ENCODE measurements around the gene IL15RA. TPM values are rescaled to one million over a fixed set of nuclear protein-coding genes. Genes with fewer than 3 reads are reported as not detected.
"Not testable (repeated sequence)": the region's sequence is repeated elsewhere in the genome, so short reads cannot be mapped to it uniquely, and the experiment has no call there.

The IL15RA gene
- polyA plus RNA-seq, 1 donor = 9.5 TPM

DNA sequence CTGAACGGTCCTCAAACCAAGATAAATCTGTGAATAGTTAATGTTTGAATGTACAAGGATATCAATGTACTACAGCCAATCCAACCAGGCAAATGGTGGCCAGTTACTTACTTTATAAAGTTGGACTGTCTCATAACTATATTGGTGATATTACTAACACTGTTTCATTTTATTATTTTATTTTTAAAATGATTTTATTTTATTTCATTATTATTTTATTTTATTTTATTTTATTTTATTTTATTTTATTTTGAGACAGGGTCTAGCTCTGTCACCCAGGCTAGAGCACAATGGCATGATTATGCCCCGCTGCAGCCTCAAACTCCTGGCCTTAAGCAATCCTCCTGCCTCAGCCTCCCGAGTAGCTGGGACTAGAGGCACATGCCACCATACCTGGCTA lies 6.8 kb downstream of the IL15RA start:
- H3K4me1 ChIP-seq (ENCODE audit: control insufficient read depth, insufficient read depth, low read length) = peaks cover 6% of the 10 kb centered on the region
- H3K27me3 ChIP-seq (ENCODE audit: control insufficient read depth, insufficient read depth, low read length) = no peaks in the 10 kb centered on the region
- H3K4me3 ChIP-seq (ENCODE audit: low read length) = no peak overlapping the region
- no peak for DNase-seq
- H3K27ac ChIP-seq (ENCODE audit: low read length) = no peak overlapping the region
- no peaks in the 10 kb centered on the region for H3K9me3 ChIP-seq (ENCODE audit: control insufficient read depth, low read depth, low read length)
- H3K36me3 ChIP-seq (ENCODE audit: control insufficient read depth, insufficient read depth, low read length) = no peaks in the 10 kb centered on the region
- 100% methylated on average over 1 of the region's 3 CpGs for WGBS (ENCODE audit: insufficient coverage, low lambda C conversion rate)

DNA sequence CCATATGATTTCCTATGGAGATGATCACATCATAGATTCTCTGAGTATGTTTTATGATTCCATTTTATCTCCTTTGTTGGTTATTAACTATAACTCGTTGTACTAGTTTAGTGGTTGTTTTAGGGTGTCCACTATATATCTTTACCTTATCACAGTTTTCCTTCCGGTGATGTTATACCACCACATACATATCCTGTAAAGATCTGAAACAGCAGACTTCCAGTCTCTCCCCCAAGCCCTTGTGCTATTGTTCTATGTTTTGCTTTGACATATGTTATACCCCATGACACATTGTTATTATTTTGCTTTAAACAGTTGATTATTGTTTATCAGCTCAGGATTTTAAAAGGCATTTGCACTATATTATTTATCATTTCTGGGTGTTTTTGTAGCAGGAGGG lies 7.3 kb downstream of the IL15RA start:
- no peak overlapping the region for H3K27ac ChIP-seq (ENCODE audit: low read length)
- H3K4me1 ChIP-seq (ENCODE audit: control insufficient read depth, insufficient read depth, low read length) = peaks cover 6% of the 10 kb centered on the region
- H3K4me3 ChIP-seq (ENCODE audit: low read length) = no peak overlapping the region
- DNase-seq = no peak
- H3K9me3 ChIP-seq (ENCODE audit: control insufficient read depth, low read depth, low read length) = no peaks in the 10 kb centered on the region
- no peaks in the 10 kb centered on the region for H3K27me3 ChIP-seq (ENCODE audit: control insufficient read depth, insufficient read depth, low read length)
- WGBS (ENCODE audit: insufficient coverage, low lambda C conversion rate) = no CpG with 5 or more reads among the region's 2 CpGs
- H3K36me3 ChIP-seq (ENCODE audit: control insufficient read depth, insufficient read depth, low read length) = no peaks in the 10 kb centered on the region

DNA sequence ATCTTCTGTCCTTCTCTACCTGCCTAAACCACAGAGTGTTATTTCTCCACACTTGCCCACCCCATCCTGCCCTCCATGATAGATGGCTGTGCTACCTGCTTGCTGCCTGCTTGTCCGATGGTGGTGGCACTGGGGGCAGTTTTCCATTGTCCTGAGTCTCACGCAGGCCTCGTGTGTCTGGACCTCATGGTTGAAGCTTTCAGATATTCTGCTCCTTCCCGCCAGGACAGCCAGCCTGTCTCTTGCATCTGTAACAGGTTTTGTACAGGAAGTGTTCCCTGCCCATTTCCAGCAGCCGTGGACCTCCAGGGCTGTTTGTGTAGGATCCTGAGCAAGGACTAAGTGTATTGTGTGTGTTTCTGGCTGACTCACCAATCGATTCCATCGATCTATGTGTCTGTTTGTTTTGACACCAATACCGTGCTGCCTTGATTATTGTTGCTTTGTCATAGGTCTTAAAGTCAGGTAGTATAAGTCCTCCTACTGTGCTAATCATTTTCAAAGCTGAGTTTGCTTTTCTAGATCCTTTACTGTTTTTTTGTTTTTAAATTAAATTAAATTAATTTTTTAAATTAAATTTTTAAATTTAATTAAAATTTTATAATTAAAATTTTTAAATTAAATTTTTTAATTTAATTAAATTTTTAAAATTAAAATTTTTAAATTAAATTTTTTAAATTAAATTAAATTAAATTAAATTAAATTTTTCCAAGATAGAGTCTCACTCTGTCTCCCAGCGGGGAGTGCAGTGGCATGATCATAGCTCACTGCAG lies 8.5 kb downstream of the IL15RA start:
- Histone ChIP-seq H3K4me1 (ENCODE audit: control insufficient read depth, insufficient read depth, low read length) (peaks cover 6% of the 10 kb centered on the region), H3K27ac (ENCODE audit: low read length) (no peak overlapping the region), H3K9me3 (ENCODE audit: control insufficient read depth, low read depth, low read length) (no peaks in the 10 kb centered on the region), H3K36me3 (ENCODE audit: control insufficient read depth, insufficient read depth, low read length) (no peaks in the 10 kb centered on the region), H3K27me3 (ENCODE audit: control insufficient read depth, insufficient read depth, low read length) (no peaks in the 10 kb centered on the region), H3K4me3 (ENCODE audit: low read length) (no peak overlapping the region)
- no CpG with 5 or more reads among the region's 9 CpGs for WGBS (ENCODE audit: insufficient coverage, low lambda C conversion rate)
- no peak for DNase-seq

DNA sequence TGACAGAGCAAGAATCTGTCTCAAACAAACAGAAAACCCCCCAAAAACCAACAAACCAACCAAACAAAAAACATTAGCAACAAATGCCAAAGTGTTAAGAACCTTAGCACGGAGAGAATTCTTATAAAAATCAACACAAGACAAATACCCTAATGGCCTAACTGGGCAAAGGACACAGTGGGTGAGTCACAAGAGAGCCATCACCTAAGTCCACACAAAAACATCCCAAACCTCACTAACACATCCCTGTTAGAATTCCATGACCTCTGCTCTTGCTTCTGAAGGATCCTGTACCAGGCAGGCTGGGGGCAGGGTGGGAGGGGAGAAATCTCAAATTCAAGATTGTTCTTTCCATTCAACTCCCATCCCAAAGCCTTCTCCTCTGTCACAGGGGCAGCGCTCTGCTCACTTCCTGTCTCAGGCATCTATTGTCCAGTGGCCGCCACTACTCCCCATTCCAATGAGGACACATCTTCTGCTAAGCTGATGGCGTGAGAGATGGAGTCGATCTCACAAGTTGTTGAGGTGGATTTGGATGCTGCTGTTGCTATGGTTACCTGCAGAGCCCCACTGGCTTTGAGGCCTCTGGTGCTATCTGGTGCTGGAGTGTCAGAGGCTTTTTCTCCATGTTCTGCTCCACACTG lies 9.2 kb downstream of the IL15RA start:
- Histone ChIP-seq H3K36me3 (ENCODE audit: control insufficient read depth, insufficient read depth, low read length) (peaks cover under 1% of the 10 kb centered on the region), H3K4me3 (ENCODE audit: low read length) (no peak overlapping the region), H3K27ac (ENCODE audit: low read length) (no peak overlapping the region), H3K27me3 (ENCODE audit: control insufficient read depth, insufficient read depth, low read length) (no peaks in the 10 kb centered on the region), H3K9me3 (ENCODE audit: control insufficient read depth, low read depth, low read length) (no peaks in the 10 kb centered on the region), H3K4me1 (ENCODE audit: control insufficient read depth, insufficient read depth, low read length) (peaks cover 6% of the 10 kb centered on the region)
- no CpG with 5 or more reads among the region's 5 CpGs for WGBS (ENCODE audit: insufficient coverage, low lambda C conversion rate)
- DNase-seq = no peak

DNA sequence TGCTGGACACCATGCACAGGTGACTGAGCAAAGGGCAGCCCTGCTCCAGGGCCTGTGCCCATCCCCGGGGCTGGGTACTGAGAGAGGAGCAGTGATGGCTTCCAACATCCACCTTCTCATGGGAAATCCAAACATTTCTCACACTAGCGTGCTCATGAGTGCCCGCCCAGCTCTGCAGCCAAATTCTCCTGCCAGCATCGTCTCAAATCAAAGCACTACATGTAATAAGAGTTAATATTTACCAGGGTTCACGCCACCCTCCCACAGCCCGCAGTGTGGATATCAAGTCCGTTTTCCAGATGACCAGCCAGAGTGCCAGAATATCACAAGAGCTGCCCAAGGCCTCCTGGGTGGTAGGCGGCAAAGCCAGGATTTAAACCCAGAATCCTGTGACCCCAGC lies 12.1 kb downstream of the IL15RA start:
- no peaks in the 10 kb centered on the region for H3K27me3 ChIP-seq (ENCODE audit: control insufficient read depth, insufficient read depth, low read length)
- no peak for DNase-seq
- H3K36me3 ChIP-seq (ENCODE audit: control insufficient read depth, insufficient read depth, low read length) = peaks cover 7% of the 10 kb centered on the region
- no peaks in the 10 kb centered on the region for H3K9me3 ChIP-seq (ENCODE audit: control insufficient read depth, low read depth, low read length)
- H3K4me3 ChIP-seq (ENCODE audit: low read length) = no peak overlapping the region
- H3K4me1 ChIP-seq (ENCODE audit: control insufficient read depth, insufficient read depth, low read length) = no peaks in the 10 kb centered on the region
- H3K27ac ChIP-seq (ENCODE audit: low read length) = no peak overlapping the region
- no CpG with 5 or more reads among the region's 8 CpGs for WGBS (ENCODE audit: insufficient coverage, low lambda C conversion rate)

DNA sequence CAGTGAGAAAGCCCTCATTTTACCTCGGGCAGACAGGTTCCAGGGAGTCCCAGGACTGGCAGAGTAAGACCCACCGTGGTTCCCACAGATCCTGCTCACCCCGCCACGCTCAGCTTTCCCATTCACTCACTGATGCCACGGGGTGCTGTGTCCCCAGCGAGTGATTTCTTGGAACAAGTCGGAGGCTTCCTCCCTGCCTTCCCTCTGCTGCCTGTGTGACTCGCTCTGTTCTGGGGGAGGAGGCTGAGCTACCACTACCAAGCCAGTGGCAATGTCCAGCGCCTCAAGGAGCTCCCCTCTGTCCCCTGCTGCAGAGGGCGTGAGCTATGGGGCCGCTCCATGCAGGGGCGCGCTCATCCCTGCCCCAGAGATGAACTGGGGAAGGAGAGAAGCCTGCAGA lies 12.6 kb downstream of the IL15RA start:
- no CpG with 5 or more reads among the region's 13 CpGs for WGBS (ENCODE audit: insufficient coverage, low lambda C conversion rate)
- Histone ChIP-seq H3K9me3 (ENCODE audit: control insufficient read depth, low read depth, low read length) (no peaks in the 10 kb centered on the region), H3K27me3 (ENCODE audit: control insufficient read depth, insufficient read depth, low read length) (no peaks in the 10 kb centered on the region), H3K36me3 (ENCODE audit: control insufficient read depth, insufficient read depth, low read length) (peaks cover 11% of the 10 kb centered on the region), H3K4me1 (ENCODE audit: control insufficient read depth, insufficient read depth, low read length) (no peaks in the 10 kb centered on the region), H3K27ac (ENCODE audit: low read length) (no peak overlapping the region), H3K4me3 (ENCODE audit: low read length) (no peak overlapping the region)
- DNase-seq = no peak

DNA sequence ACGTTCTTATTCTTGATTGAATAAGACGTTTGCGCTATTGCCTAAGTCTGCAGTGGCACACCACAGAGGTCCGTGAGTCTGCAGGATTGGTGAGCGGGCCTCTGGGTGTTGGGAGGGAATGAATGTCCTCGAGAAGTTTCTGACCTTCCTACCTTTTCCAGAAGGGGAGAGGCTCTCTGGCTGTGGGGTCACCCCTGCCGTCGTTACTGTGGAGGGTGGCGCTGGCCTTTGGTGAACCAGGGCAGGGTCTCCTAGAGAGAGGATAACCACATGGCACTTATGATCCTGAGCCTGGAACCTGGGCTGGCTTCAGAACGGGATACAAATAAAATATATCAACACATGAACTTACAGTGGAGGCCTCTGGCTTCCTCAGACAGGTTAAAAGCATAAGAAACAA lies 13.8 kb downstream of the IL15RA start:
- no peak for DNase-seq
- no peak overlapping the region for H3K27ac ChIP-seq (ENCODE audit: low read length)
- no peaks in the 10 kb centered on the region for H3K9me3 ChIP-seq (ENCODE audit: control insufficient read depth, low read depth, low read length)
- no peak overlapping the region for H3K4me3 ChIP-seq (ENCODE audit: low read length)
- peaks cover 12% of the 10 kb centered on the region for H3K36me3 ChIP-seq (ENCODE audit: control insufficient read depth, insufficient read depth, low read length)
- no peaks in the 10 kb centered on the region for H3K4me1 ChIP-seq (ENCODE audit: control insufficient read depth, insufficient read depth, low read length)
- H3K27me3 ChIP-seq (ENCODE audit: control insufficient read depth, insufficient read depth, low read length) = no peaks in the 10 kb centered on the region
- 100% methylated on average over 1 of the region's 10 CpGs for WGBS (ENCODE audit: insufficient coverage, low lambda C conversion rate)

DNA sequence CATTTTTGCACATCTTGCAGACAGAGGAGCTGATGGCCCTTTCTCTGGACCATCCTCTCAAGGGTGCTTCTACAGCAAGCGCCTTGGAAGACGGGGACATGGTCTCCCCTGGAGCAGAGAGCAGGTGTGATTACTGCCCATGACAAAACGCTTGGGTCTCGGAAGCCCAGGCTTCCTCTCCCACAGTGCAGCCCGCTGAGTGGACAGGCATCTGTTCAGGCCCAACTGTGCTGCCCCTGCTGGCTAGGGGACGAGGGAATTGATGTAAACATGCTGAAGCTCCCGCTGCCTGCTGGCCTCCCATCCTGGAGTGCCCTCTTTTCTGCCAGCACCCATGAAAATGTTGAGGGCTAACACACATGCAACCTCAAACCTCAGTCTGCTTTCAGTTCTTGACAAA lies 14.3 kb downstream of the IL15RA start:
- WGBS (ENCODE audit: insufficient coverage, low lambda C conversion rate) = no CpG with 5 or more reads among the region's 7 CpGs
- H3K4me1 ChIP-seq (ENCODE audit: control insufficient read depth, insufficient read depth, low read length) = no peaks in the 10 kb centered on the region
- no peaks in the 10 kb centered on the region for H3K9me3 ChIP-seq (ENCODE audit: control insufficient read depth, low read depth, low read length)
- no peak overlapping the region for H3K27ac ChIP-seq (ENCODE audit: low read length)
- no peaks in the 10 kb centered on the region for H3K27me3 ChIP-seq (ENCODE audit: control insufficient read depth, insufficient read depth, low read length)
- DNase-seq = no peak
- H3K36me3 ChIP-seq (ENCODE audit: control insufficient read depth, insufficient read depth, low read length) = peaks cover 12% of the 10 kb centered on the region
- H3K4me3 ChIP-seq (ENCODE audit: low read length) = no peak overlapping the region

DNA sequence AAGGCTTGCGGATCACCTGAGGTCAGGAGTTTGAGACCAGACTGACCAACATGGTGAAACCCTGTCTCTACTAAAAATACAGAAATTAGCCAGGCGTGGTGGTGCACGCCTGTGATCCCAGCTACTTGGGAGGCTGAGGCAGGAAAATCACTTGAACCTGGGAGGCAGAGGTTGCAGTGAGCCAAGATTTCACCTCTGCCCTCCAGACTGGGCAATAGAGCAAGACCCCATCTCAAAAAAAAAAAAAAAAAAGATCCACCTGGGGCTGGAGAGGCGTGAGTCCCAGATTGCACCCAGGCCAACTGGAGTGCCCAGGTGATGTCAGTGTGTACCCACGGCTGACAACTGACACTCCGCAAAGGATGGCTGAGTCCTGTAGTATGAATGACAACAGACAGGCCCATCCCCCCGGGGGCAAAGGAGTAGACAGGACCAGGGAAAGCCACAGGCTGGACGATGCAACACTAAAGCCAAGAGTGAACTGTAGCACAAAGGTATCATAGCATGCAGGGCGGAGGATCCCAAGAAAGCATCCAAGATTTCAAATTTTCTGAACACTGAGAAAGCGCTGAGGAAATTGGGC lies 14.9 kb downstream of the IL15RA start:
- peaks cover 12% of the 10 kb centered on the region for H3K36me3 ChIP-seq (ENCODE audit: control insufficient read depth, insufficient read depth, low read length)
- H3K27ac ChIP-seq (ENCODE audit: low read length); DNase-seq; H3K27me3 ChIP-seq (ENCODE audit: control insufficient read depth, insufficient read depth, low read length); H3K4me3 ChIP-seq (ENCODE audit: low read length); H3K4me1 ChIP-seq (ENCODE audit: control insufficient read depth, insufficient read depth, low read length); H3K9me3 ChIP-seq (ENCODE audit: control insufficient read depth, low read depth, low read length): not testable (repeated sequence)
- no CpG with 5 or more reads among the region's 10 CpGs for WGBS (ENCODE audit: insufficient coverage, low lambda C conversion rate)

DNA sequence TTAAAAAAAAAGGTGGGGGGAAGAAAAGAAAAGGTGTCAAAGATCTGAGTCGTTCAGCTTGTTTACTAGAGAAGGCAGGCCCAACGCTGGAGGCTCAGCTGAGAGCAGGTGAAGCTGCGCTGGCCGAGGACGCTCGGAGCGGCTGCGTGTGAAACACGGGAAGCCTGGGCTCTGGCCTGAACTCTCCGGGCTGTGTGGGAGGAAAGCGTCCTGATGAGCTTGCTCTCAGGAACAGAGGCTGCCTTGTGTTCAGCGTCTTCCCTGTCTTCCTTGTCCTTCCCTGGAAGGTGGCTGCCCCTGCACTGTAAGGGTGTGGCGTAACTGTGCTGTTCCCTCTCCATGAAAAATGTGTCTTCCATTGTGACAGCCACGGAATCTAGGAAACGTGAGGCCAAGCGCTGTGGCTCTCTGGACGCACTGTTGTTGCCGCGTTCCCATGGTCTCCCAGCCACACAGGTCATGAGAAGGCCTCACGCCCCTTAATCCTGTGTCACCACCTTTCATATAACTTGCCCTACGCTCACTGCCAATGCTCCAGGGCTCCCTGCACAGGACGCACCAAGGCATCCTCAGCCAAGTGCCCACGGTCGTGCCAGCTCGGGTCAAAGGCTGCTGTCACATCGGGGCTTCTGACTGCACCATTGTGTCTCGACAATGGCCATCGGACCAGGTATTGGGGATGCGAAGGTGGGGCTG lies 15.8 kb downstream of the IL15RA start:
- peaks cover 12% of the 10 kb centered on the region for H3K36me3 ChIP-seq (ENCODE audit: control insufficient read depth, insufficient read depth, low read length)
- no CpG with 5 or more reads among the region's 29 CpGs for WGBS (ENCODE audit: insufficient coverage, low lambda C conversion rate)
- no peaks in the 10 kb centered on the region for H3K9me3 ChIP-seq (ENCODE audit: control insufficient read depth, low read depth, low read length)
- H3K4me1 ChIP-seq (ENCODE audit: control insufficient read depth, insufficient read depth, low read length) = no peaks in the 10 kb centered on the region
- DNase-seq = no peak
- H3K27ac ChIP-seq (ENCODE audit: low read length) = no peak overlapping the region
- H3K4me3 ChIP-seq (ENCODE audit: low read length) = no peak overlapping the region
- no peaks in the 10 kb centered on the region for H3K27me3 ChIP-seq (ENCODE audit: control insufficient read depth, insufficient read depth, low read length)
